Measurements from ENCODE around the gene NRP2.

NRP2 gene, protein sequence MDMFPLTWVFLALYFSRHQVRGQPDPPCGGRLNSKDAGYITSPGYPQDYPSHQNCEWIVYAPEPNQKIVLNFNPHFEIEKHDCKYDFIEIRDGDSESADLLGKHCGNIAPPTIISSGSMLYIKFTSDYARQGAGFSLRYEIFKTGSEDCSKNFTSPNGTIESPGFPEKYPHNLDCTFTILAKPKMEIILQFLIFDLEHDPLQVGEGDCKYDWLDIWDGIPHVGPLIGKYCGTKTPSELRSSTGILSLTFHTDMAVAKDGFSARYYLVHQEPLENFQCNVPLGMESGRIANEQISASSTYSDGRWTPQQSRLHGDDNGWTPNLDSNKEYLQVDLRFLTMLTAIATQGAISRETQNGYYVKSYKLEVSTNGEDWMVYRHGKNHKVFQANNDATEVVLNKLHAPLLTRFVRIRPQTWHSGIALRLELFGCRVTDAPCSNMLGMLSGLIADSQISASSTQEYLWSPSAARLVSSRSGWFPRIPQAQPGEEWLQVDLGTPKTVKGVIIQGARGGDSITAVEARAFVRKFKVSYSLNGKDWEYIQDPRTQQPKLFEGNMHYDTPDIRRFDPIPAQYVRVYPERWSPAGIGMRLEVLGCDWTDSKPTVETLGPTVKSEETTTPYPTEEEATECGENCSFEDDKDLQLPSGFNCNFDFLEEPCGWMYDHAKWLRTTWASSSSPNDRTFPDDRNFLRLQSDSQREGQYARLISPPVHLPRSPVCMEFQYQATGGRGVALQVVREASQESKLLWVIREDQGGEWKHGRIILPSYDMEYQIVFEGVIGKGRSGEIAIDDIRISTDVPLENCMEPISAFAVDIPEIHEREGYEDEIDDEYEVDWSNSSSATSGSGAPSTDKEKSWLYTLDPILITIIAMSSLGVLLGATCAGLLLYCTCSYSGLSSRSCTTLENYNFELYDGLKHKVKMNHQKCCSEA

GRCh38 chr2:205682239-205682970 lies at the start of gene NRP2:
NRP2 (plus strand) TSS chr2:205682501; CDS start chr2:205683291, 790 bp downstream.
- peak in 1 of 2 experiments; percentile 27 for DNase-seq

- no peak for DNase-seq
Observed at GRCh38 chr2:205633994-205634393, 48.3 kb upstream of the NRP2 start.

GRCh38 chr2:205636549-205637319 lies 45.6 kb upstream of the NRP2 start:
- no peak for DNase-seq

GRCh38 chr2:205637320-205637602 lies 45.0 kb upstream of the NRP2 start:
- no peak for DNase-seq

- no peak for DNase-seq
Observed at GRCh38 chr2:205637779-205638503, 44.4 kb upstream of the NRP2 start.

GRCh38 chr2:205640716-205641115 lies 41.6 kb upstream of the NRP2 start:
- DNase-seq = no peak

DNA sequence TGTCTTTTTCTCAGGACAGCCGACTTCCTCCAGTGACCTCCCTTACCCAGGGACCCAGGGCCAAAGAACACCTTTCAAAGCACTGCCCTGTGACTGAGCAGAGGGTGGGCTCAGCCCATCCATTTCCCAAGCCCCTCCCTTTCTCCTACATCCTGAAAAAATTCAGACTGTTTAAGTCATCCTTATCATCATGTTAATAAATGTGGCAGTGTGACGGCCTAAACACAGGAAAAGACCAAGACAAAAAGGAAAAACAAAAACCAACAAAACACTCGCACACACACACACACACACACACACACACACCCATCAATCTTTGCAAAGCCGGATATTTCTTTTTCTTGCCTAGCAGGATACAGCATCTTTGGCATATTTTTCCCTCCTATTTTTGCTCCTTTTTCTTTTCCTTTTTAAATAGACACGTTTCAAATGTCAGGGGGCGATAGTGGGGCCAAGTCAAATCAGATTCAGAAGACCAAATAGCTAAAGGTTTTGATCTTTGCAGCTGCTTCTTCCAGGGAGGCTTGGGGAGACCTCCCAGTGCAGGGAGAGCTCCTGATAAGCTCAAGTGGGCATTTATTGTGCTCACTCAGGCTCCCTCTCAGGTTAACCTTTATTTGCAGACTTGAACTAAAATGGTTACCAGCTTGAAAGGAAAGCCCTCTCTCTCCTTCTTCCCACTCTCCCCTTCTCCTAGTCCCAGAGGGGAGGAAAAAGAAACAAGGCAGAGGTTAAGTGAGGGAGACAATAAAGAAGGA lies 39.5 kb upstream of the NRP2 start:
- DNase-seq = no peak

DNA sequence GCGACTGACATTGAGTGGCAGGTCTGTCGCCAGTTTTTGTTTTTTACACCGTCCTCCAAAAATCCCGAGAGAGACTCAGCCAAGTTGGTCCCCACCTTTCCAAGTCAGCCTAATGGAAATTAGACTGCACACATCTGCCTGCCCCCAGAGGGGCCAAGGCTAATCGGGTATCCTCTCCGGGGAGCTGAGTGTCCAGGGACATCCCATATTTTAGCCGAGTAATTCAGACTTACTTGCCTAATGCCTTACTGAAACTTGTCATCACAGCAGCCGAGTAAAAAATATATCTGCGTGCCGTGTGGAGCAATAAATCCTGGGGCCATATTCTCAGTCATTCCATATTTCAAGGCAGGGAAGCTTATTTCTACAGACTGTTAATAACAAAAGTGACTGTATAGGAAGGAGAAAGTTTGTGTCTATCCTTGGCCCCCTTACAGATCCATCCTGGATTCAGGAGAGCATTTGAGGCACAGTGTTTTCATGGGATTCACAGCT lies 38.9 kb upstream of the NRP2 start:
- DNase-seq = no peak

- no peak for DNase-seq
Observed at GRCh38 chr2:205644018-205644417, 38.3 kb upstream of the NRP2 start.

GRCh38 chr2:205646680-205647079 lies 35.6 kb upstream of the NRP2 start:
- no peak for DNase-seq

- no peak for DNase-seq
Observed at GRCh38 chr2:205650450-205650849, 31.9 kb upstream of the NRP2 start.

GRCh38 chr2:205650931-205651330 lies 31.4 kb upstream of the NRP2 start:
- no peak for DNase-seq

- DNase-seq = no peak
Observed at GRCh38 chr2:205651719-205652118, 30.6 kb upstream of the NRP2 start.

GRCh38 chr2:205654878-205655605 lies 27.3 kb upstream of the NRP2 start:
- no peak for DNase-seq

DNA sequence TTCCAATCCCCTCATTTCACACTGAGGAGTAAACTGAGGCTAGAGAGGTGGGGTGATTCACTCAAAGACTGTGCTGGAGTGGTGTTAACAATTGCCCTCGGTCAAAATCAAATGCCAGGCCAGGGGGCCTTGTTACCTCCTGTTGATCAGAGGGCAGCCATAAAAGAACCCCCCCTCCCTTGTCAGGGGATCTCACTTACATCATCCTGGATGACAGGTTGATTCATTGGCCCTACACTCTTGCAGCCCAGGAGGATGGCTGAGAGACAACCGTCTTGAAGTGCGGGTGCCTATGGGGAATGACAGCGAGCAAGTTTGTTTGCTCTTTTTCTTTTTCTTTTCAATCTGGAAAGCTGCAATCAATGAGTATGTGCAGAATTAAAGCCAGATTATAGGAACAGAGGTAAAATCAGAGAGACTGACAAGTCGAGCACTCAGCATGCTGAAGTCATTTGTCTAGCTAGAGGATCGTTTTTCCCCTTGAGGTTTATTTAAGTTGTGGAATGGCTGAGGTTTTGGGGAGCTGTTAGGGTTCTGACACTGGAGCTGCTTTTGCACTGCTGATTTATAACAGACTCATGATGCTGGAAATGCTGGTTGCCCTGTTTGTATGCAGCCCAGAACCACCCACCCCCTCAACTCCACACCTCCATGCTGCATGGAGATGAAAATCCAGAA lies 26.4 kb upstream of the NRP2 start:
- no peak for DNase-seq

GRCh38 chr2:205656461-205656860 lies 25.8 kb upstream of the NRP2 start:
- DNase-seq = no peak

DNA sequence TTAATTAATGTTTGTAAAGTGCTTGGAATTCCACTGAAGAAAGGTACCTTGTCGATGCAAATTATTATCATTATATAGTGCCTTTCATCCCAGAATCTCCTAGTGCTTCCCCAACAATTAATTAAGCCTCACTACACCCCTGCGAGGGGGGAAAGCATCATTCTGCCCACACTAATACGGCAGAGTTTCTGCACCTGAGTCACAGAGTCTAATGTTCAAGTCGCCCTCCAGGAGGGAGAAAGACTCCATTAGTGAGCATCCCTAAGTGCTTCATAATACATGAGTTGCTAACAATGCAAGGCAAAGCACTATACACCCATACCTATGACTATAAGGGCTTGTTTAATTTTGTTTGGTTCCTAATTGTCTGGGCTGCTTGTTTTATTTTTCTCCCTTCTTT lies 25.4 kb upstream of the NRP2 start:
- no peak for DNase-seq

DNA sequence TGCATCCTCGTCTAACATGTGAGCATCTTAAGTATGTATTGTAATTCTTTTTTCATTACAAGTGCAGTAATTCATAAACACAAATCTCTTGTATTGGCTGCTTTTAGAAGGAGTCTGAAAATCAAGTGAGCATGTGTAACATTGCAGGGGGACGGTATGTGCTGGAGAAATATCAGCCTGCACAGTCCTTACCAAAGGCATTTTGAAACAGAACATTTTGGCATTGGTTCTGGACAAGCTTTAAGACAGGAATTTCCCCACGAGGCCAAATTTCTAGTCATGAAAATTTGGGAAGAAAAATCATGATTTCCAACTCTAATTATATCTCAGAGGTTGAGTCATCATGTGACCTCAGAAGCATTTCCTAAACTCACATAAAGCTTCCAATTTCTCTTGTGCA lies 24.7 kb upstream of the NRP2 start:
- no peak for DNase-seq

DNA sequence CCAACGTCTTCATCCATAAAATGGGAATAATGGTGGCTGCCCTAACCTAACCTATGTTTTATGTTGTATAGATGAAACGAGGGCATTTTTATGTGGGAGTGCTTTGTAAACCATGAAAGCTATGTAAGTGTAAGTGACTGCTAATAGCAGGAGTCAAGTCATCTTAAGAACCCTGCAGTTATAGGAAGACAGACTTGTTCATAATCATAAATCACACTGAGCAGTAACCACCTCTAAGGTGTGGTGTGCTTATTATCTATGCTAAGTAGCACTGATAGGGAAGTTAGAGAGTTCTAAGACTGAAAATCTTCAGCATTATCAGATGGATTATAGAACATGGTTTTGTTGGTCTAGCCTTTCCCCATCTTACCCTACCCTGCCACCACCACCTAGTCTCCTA lies 24.2 kb upstream of the NRP2 start:
- DNase-seq = no peak

- no peak for DNase-seq
Observed at GRCh38 chr2:205658572-205658971, 23.7 kb upstream of the NRP2 start.

All from AML-193 (cell line).